Measurements from ENCODE around the gene DENND4B. TPM values are rescaled to one million over a fixed set of nuclear protein-coding genes. Genes with fewer than 3 reads are reported as not detected.
A peak's percentile ranks its signal among the peaks of the same experiment; 100 is the strongest.

Gene DENND4B
- total RNA-seq, 1 donor from 2014 or later = 9.9 TPM

DNA sequence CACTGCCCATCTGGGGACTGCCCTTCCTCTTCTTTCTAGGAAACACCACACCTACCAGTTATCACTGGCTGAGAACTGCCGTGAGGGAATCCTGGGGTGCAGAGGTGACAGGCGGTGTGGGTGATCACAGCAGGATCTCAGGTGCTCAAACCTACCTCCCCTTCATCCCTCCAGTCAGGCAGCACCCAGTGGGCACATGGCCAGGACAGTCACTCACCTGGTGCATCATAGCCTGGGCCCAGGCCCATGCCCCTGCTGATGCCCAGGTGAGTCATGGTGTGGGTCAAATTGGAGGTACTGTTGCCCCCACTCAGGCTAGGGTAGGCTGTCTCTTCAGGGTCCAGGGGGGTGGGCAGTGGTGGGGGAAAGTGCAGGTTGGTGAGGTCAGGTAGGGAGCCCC is 5.3 kb upstream of the DENND4B start:
- Histone ChIP-seq H3K9me3 (ENCODE audit: control insufficient read depth in 3 of 3, low read length in 3 of 3) (no peaks in the 10 kb centered on the region), H3K4me3 (ENCODE audit: low read length in 3 of 3) (no peak overlapping the region), H3K9ac (ENCODE audit: low read depth in 1 of 3, low read length in 3 of 3) (no peak overlapping the region), H3K4me1 (ENCODE audit: control insufficient read depth in 3 of 3, insufficient read depth in 3 of 3, low read length in 3 of 3) (peaks cover 24 to 42% (median 39%) of the 10 kb centered on the region in 3 donors), H3K36me3 (ENCODE audit: control insufficient read depth in 3 of 3, insufficient read depth in 3 of 3, low read length in 3 of 3) (peaks cover 46 to 61% (median 46%) of the 10 kb centered on the region in 3 donors), H3K27ac (ENCODE audit: low read depth, low read length) (no peak overlapping the region), H3K27me3 (ENCODE audit: control insufficient read depth in 3 of 3, insufficient read depth in 3 of 3, low read length in 3 of 3) (no peaks in the 10 kb centered on the region)

DNA sequence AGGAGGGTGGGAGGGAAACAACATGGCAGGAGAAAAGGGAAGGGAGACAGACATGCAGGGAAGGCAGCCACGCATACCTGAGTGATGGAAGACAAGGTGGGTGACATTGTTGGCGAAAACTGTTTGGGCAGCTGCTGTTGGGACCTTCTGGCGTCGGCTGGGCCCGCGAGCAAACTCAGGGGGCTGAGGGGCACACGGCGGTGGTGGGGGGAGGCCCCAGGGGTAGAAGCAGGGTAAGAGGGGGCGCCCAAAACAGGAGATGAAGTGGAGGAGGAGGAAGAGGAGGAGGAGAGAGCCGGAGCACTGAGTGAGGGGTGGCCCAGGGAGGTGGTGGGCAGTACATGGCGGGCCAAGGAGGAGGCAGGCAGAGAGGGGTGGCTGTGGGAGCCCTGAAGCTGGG is 4.7 kb upstream of the DENND4B start:
- H3K27ac ChIP-seq (ENCODE audit: low read depth, low read length) = no peak overlapping the region
- no peak overlapping the region for H3K4me3 ChIP-seq (ENCODE audit: low read length in 3 of 3)
- H3K9me3 ChIP-seq (ENCODE audit: control insufficient read depth in 3 of 3, low read length in 3 of 3) = no peaks in the 10 kb centered on the region
- H3K9ac ChIP-seq (ENCODE audit: low read depth in 1 of 3, low read length in 3 of 3) = no peak overlapping the region
- H3K4me1 ChIP-seq (ENCODE audit: control insufficient read depth in 3 of 3, insufficient read depth in 3 of 3, low read length in 3 of 3) = peaks cover 20 to 38% (median 34%) of the 10 kb centered on the region in 3 donors
- H3K36me3 ChIP-seq (ENCODE audit: control insufficient read depth in 3 of 3, insufficient read depth in 3 of 3, low read length in 3 of 3) = peaks cover 46 to 61% (median 46%) of the 10 kb centered on the region in 3 donors
- H3K27me3 ChIP-seq (ENCODE audit: control insufficient read depth in 3 of 3, insufficient read depth in 3 of 3, low read length in 3 of 3) = no peaks in the 10 kb centered on the region

DNA sequence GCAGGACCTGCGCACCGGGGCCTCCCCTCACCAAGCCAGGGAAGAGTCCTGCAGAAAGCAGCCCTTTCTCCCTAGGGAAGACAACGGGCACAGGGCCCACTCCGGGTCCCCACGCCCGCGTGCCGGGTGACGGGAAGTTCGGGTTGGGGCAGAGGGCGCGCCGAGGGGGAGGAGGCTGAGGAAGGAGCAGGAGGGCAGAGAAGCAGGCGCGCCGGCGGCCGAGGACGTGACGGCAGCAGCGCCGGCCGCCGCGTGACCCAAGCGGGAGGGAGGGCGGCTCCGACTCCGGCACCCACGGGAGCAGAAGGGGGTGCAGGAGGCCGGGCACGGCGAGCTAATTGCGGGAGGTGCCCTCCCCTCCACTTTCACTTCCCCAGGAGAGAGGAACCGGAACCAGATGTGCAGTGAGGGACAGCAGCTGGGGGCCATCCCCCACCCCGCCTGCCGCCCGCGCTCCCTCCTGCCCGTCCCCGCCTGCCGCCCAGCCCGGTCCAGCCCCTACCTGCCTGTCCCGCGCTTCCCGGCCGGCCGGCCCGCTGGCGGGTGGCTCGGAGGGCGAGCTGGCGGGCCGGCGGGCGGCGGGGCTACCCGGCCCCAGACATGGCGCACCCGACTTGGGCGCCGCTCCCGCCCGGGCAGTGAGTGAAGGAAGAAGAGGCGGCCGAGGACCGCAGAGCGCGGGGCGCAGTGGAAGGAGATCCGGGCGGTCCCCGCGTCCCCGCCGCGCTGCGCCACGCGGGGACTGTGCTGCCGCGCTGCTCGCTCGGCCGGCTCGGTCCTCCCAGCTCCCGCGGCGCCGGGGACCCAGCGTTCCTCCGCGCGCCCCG is 510 bp downstream of the DENND4B start:
- no peaks in the 10 kb centered on the region for H3K27me3 ChIP-seq (ENCODE audit: control insufficient read depth in 3 of 3, insufficient read depth in 3 of 3, low read length in 3 of 3)

DNA sequence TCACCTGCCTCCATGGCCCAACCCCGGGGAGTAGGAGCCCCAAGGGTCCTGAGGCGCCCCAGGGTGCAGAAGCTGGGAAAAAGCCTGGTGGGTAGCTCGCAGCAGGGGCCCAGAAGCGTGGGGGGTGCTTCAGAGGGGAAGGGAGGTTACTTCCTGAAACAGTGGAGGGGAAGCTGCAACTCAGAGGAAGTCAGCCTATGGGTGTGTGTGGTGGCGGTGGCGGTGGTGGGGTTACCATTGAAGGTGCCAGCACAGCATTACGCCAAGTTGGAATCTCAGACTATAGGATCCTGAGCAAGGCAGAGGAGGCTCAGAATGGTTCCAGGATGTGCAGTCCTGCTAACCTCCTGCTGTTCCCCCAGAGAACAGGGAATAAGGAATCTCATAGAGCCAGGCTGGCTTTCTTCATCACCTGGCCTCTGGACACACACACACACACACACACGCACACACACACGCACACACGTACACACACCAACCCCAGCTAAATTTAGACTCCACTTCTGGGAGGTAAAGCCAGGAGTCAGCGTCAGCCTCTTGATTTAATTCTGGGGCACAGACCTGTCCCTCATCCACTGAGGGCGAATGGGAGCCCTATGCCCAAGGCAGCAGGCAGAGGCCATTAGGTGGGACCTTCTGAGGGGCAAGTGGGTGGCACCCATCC is 1.3 kb downstream of the DENND4B start:
- Histone ChIP-seq H3K4me3 (ENCODE audit: low read length in 3 of 3) (peak overlapping the region; percentile 84 to 91 (median 87)), H3K27me3 (ENCODE audit: control insufficient read depth in 3 of 3, insufficient read depth in 3 of 3, low read length in 3 of 3) (no peaks in the 10 kb centered on the region), H3K27ac (ENCODE audit: low read depth, low read length) (peak overlapping the region; percentile 97), H3K36me3 (ENCODE audit: control insufficient read depth in 3 of 3, insufficient read depth in 3 of 3, low read length in 3 of 3) (peaks cover 47 to 51% (median 49%) of the 10 kb centered on the region in 3 donors), H3K4me1 (ENCODE audit: control insufficient read depth in 3 of 3, insufficient read depth in 3 of 3, low read length in 3 of 3) (peaks cover 27 to 44% (median 36%) of the 10 kb centered on the region in 3 donors), H3K9ac (ENCODE audit: low read depth in 1 of 3, low read length in 3 of 3) (peak overlapping the region; percentile 93 to 96 (median 95)), H3K9me3 (ENCODE audit: control insufficient read depth in 3 of 3, low read length in 3 of 3) (no peaks in the 10 kb centered on the region)

More for the DNA sequence above, 510 bp downstream of the DENND4B start:
- H3K36me3 ChIP-seq (ENCODE audit: control insufficient read depth in 3 of 3, insufficient read depth in 3 of 3, low read length in 3 of 3) = peaks cover 47 to 51% (median 49%) of the 10 kb centered on the region in 3 donors
- H3K9me3 ChIP-seq (ENCODE audit: control insufficient read depth in 3 of 3, low read length in 3 of 3) = no peaks in the 10 kb centered on the region
- peak overlapping the region; percentile 93 to 96 (median 95) for H3K9ac ChIP-seq (ENCODE audit: low read depth in 1 of 3, low read length in 3 of 3)
- peak overlapping the region; percentile 97 for H3K27ac ChIP-seq (ENCODE audit: low read depth, low read length)
- peak overlapping the region; percentile 84 to 91 (median 87) for H3K4me3 ChIP-seq (ENCODE audit: low read length in 3 of 3)
- H3K4me1 ChIP-seq (ENCODE audit: control insufficient read depth in 3 of 3, insufficient read depth in 3 of 3, low read length in 3 of 3) = peaks cover 27 to 44% (median 36%) of the 10 kb centered on the region in 3 donors

DNA sequence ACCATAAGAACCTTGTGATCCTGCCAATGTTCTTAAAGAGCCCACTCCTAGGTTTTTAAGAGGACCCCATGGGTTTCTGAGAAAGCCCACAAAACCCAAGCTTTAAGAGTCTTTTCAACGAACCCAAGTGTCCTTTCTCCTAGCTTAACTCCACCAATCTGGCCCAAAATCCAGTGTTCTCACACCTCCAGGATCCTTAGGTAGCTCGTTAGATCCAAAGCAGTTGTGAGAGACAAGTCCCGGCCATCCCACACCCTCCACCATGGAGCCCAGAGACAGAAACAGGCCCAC is 1.7 kb downstream of the DENND4B start:
- Histone ChIP-seq H3K9me3 (ENCODE audit: control insufficient read depth in 3 of 3, low read length in 3 of 3) (no peaks in the 10 kb centered on the region), H3K27ac (ENCODE audit: low read depth, low read length) (peak overlapping the region; percentile 97), H3K36me3 (ENCODE audit: control insufficient read depth in 3 of 3, insufficient read depth in 3 of 3, low read length in 3 of 3) (peaks cover 48 to 52% (median 50%) of the 10 kb centered on the region in 3 donors), H3K9ac (ENCODE audit: low read depth in 1 of 3, low read length in 3 of 3) (peak overlapping the region; percentile 93 to 96 (median 95)), H3K4me1 (ENCODE audit: control insufficient read depth in 3 of 3, insufficient read depth in 3 of 3, low read length in 3 of 3) (peaks cover 27 to 44% (median 36%) of the 10 kb centered on the region in 3 donors), H3K27me3 (ENCODE audit: control insufficient read depth in 3 of 3, insufficient read depth in 3 of 3, low read length in 3 of 3) (no peaks in the 10 kb centered on the region), H3K4me3 (ENCODE audit: low read length in 3 of 3) (peak overlapping the region; percentile 84 to 91 (median 87))

DNA sequence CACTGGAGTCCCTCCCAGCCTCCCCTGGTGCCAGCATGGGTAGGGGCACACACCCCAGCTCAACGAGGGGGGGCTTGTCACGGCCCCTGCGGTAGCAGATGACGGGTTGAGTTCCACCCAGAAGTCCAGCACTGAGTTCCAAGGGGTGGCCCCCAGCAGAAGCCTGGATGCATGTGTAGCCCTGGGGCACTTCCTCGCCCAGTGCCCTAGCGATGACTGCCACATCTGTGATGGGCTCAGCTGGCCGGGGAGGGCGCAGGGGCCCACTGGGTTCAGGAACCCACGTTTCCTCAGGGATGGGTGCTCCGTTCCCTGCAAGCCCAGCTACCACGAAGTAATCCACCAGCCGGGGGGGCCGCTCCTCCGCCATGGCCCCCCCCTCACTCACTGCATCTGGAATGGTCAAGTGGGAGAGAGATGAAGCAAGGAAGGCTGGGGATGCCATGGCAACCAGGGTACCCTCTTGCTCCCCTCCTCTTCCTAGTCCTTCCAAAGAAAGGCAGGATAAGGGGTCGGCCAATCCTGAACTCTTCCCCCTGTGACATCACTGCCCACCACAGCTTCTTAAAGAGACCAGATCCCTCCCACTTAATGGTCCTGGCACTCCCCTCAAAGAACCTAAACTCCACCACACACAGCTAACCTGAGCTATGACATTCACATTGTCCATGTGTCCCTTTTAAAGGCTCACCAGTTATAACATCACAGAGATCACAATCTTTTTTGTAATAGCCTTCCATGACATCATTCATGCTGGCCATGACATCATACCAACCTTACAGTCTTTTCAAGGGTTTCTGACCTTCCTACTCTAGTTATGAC is 2.3 kb downstream of the DENND4B start:
- Histone ChIP-seq H3K4me1 (ENCODE audit: control insufficient read depth in 3 of 3, insufficient read depth in 3 of 3, low read length in 3 of 3) (peaks cover 27 to 44% (median 36%) of the 10 kb centered on the region in 3 donors), H3K9ac (ENCODE audit: low read depth in 1 of 3, low read length in 3 of 3) (peak overlapping the region; percentile 93 to 96 (median 95)), H3K4me3 (ENCODE audit: low read length in 3 of 3) (peak overlapping the region; percentile 84 to 91 (median 87)), H3K27me3 (ENCODE audit: control insufficient read depth in 3 of 3, insufficient read depth in 3 of 3, low read length in 3 of 3) (no peaks in the 10 kb centered on the region), H3K27ac (ENCODE audit: low read depth, low read length) (peak overlapping the region; percentile 97), H3K36me3 (ENCODE audit: control insufficient read depth in 3 of 3, insufficient read depth in 3 of 3, low read length in 3 of 3) (peaks cover 48 to 56% (median 56%) of the 10 kb centered on the region in 3 donors), H3K9me3 (ENCODE audit: control insufficient read depth in 3 of 3, low read length in 3 of 3) (no peaks in the 10 kb centered on the region)

DNA sequence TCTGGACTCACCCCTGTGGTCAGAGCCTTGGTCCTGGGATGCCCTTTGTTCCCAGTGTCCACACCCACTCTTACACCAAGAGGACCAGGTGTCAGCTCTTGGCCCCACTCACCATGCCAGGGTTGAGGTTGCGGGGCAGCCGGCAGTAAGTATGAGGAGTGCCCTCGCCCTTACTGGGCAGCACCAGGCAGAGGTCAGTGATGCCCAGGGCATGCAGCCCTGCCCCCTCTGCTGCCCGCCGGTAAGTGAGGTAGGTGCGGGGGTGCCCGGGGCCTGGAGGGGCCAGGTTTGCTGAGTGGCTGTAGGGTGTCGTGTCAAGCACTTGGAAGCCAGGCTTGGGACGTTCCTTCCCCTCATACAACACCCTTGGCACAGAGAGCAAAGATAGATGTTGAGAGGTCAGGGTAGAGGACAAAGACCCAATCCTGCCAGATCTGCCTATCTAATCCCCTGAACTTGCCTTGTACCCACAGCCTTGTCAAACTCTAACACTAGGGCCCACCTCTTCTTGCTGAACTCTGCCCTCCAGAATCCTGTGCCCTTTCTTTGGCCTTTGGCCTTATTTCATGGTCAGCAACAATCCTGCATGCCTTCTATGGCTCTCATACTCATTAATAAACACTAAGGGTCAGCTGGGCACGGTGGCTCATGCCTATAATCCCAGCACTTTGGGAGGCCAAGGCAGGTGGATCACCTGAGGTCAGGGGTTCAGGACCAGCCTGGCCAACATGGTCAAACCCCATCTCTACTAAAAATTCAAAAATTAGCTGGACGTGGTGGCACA is 3.6 kb downstream of the DENND4B start:
- Histone ChIP-seq H3K27me3 (ENCODE audit: control insufficient read depth in 3 of 3, insufficient read depth in 3 of 3, low read length in 3 of 3) (no peaks in the 10 kb centered on the region), H3K27ac (ENCODE audit: low read depth, low read length) (no peak overlapping the region), H3K9ac (ENCODE audit: low read depth in 1 of 3, low read length in 3 of 3) (peak overlapping the region in 1 of 3 donors; percentile 45), H3K9me3 (ENCODE audit: control insufficient read depth in 3 of 3, low read length in 3 of 3) (no peaks in the 10 kb centered on the region), H3K4me3 (ENCODE audit: low read length in 3 of 3) (peak overlapping the region in 1 of 3 donors; percentile 13), H3K36me3 (ENCODE audit: control insufficient read depth in 3 of 3, insufficient read depth in 3 of 3, low read length in 3 of 3) (peaks cover 42 to 48% (median 47%) of the 10 kb centered on the region in 3 donors), H3K4me1 (ENCODE audit: control insufficient read depth in 3 of 3, insufficient read depth in 3 of 3, low read length in 3 of 3) (peaks cover 27 to 44% (median 36%) of the 10 kb centered on the region in 3 donors)

DNA sequence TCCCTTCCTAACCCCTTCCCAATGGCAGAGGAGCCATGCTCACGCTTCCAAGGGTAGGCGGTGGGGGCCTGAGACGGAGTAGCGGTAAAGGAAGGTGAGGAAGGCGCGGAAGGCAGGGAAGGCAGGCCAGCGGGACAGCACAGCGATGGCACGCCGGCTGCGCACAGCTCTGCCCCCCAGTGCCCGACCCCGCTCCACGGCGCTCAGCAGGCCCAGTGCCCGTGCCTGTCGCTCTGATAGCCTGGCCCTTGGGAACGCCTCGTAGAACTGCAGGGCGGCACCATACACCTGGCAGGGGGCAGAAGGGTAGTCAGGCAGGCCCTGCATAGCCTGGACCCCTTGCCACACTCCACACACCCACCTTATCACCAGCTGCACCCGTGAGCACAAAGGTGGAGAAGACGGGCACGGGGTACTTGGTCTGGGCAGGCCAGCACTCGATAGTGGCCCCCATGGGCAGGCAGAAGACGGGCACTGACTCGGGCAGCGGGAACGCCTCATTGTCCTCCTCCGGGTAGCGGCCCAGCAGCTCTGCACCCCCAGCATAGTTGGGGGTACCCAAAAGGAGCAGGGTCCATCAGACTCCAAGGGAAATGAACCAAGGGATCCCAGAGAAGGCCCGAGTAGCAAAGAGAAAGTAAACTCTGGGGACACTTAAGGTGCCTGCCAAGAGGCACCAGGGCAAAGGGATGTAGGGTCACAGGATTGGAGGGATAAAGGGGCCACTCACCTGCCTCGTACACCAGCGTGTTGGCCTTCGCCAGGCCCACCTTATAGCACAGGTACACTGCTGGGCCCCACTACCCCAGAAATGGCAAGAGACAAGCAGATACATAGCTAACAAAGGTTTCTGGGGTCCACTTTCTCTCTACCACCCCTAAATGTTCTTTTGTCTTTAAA is 4.4 kb downstream of the DENND4B start:
- Histone ChIP-seq H3K27ac (ENCODE audit: low read depth, low read length) (no peak overlapping the region), H3K4me3 (ENCODE audit: low read length in 3 of 3) (no peak overlapping the region), H3K9ac (ENCODE audit: low read depth in 1 of 3, low read length in 3 of 3) (no peak overlapping the region), H3K4me1 (ENCODE audit: control insufficient read depth in 3 of 3, insufficient read depth in 3 of 3, low read length in 3 of 3) (peaks cover 25 to 40% (median 33%) of the 10 kb centered on the region in 3 donors), H3K9me3 (ENCODE audit: control insufficient read depth in 3 of 3, low read length in 3 of 3) (no peaks in the 10 kb centered on the region), H3K27me3 (ENCODE audit: control insufficient read depth in 3 of 3, insufficient read depth in 3 of 3, low read length in 3 of 3) (no peaks in the 10 kb centered on the region), H3K36me3 (ENCODE audit: control insufficient read depth in 3 of 3, insufficient read depth in 3 of 3, low read length in 3 of 3) (peaks cover 49 to 50% (median 49%) of the 10 kb centered on the region in 3 donors)
